GM18907 (cell line): ENCODE results near the gene MTCL1.

Experiments used
- ATAC-seq: cut with Tn5 transposase; IDR thresholded peaks from one replicate; pipeline ENCODE4 v1.9.1; 2021; ENCODE audit warnings: mild to moderate bottlenecking, moderate library complexity; ENCODE audit not compliant: unreplicated experiment

MTCL1 gene

GRCh38 chr18:8806100-8806797 is 100.9 kb downstream of the MTCL1 start:
- no peak for ATAC-seq

- no peak for ATAC-seq
Measured at GRCh38 chr18:8806798-8807487, 101.6 kb downstream of the MTCL1 start.

- ATAC-seq: no peak
Measured at GRCh38 chr18:8807488-8807805, 102.1 kb downstream of the MTCL1 start.

- no peak for ATAC-seq
Measured at GRCh38 chr18:8808001-8808400, 102.6 kb downstream of the MTCL1 start.

GRCh38 chr18:8809514-8809913 is 104.2 kb downstream of the MTCL1 start:
- no peak for ATAC-seq

DNA sequence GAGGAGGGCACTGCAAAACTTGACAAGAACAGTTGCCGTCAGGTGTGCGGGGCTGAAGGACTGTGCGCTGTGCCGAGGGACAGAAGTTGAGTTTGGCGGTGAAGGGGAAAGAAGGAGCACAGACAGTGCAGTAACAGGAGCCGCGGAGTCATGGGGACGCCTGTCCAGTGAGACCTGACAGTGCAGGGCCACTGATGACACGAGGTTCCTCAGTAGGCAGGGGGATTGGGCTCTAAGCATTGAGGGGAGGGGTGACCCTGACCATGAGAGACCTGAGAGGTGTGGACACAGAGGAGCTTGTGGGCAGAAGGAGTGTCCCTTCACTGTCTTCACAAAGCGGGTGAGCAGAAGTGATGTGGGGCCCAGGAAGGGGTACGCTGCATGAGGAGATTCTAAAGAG is 104.8 kb downstream of the MTCL1 start:
- no peak for ATAC-seq

GRCh38 chr18:8811115-8811514 is 105.8 kb downstream of the MTCL1 start:
- ATAC-seq: no peak

DNA sequence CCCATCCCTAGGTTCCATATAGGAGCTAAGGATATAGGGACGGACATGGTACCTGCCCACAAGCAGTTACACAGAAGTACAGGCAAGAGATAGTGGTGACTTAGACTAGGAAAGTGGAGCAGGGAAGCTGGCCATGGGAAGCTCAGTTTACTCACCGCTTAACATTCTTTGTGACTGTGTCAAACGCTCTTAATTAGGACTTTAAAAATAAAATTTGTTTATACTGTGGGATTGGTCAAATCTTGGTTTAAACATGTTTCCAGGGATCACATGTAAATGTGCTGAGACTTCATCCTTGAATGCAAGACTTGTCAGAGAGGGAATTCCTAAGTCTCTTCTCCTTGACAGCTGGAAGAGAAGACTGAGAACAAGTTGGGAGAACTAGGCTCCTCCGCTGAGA is 107.3 kb downstream of the MTCL1 start:
- no peak for ATAC-seq

GRCh38 chr18:8813611-8814010 is 108.3 kb downstream of the MTCL1 start:
- ATAC-seq: no peak

GRCh38 chr18:8814206-8814605 is 108.8 kb downstream of the MTCL1 start:
- ATAC-seq: no peak

DNA sequence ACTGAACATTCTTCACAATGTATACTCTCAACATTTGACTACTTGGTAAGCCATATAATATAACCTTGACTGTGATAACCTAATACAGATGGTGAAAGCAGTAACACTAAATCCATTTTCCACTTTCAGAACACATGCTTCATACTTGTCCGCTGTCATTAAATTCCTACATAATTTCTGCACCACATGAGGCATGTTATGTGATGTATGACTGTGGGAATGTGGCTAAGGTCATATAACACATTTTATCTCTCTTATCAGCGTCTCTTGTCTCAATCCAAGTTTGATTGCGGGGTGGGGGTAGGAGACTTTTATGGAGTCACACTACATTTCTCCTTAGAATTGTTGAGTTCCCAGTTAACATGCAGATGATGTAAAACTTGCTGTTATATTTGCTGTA is 110.9 kb downstream of the MTCL1 start:
- no peak for ATAC-seq

DNA sequence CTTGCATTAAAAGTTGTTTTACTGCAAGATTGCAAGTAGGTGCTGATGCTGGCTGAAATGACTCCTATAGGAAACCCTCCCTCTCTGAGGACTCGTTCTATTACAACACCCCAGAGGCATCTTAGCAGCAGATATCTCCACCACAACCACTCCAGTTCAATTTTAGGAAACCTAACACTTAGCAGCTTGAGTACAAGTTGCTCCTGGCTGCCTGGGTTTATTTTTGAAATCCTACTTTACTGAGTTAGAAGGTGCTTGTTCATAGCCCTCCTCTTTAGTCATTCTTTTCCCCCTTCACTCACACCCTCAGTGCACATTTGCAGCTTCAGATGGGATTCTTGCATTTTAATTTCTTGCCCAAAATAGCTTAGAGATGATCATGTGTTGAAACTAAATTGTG is 111.5 kb downstream of the MTCL1 start:
- no peak for ATAC-seq

DNA sequence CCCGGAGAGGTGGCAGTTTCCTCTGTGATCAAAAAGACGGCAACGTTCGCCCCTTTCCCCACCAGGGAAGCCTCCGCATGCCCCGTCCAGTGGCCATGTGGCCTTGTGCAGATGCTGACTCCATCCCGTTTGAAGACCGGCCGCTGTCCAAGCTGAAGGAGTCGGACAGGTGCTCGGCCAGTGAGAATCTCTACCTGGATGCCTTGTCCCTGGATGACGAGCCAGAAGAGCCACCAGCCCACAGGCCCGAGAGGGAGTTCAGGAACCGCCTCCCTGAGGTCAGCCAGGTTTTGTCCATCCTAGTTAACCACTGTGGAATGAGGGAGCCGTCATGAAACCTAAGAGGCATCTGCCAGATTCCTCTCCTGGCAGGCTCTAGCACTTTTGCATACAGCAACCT is 113.6 kb downstream of the MTCL1 start:
- no peak for ATAC-seq

- ATAC-seq: no peak
Measured at GRCh38 chr18:8820396-8821082, 115.2 kb downstream of the MTCL1 start.

GRCh38 chr18:8821083-8821465 is 115.7 kb downstream of the MTCL1 start:
- no peak for ATAC-seq

- no peak for ATAC-seq
Measured at GRCh38 chr18:8821531-8821930, 116.2 kb downstream of the MTCL1 start.

DNA sequence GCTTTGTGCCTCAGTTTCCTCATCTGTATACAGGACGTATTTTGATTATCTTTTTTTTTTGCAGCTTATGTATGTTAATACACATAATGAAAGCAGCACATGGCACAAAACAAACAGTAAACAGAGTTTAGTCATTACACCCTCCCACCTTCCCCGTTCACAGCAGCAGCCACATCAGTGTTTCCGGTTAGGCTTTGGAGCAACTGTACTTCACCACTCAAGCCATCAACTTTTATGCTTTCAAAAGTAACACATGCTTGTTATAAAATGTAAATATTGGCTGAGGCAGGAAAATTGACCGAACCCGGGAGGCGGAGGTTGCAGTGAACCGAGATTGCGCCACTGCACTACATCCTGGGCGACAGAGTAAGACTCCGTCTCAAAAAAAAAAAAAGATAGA is 117.3 kb downstream of the MTCL1 start:
- no peak for ATAC-seq

DNA sequence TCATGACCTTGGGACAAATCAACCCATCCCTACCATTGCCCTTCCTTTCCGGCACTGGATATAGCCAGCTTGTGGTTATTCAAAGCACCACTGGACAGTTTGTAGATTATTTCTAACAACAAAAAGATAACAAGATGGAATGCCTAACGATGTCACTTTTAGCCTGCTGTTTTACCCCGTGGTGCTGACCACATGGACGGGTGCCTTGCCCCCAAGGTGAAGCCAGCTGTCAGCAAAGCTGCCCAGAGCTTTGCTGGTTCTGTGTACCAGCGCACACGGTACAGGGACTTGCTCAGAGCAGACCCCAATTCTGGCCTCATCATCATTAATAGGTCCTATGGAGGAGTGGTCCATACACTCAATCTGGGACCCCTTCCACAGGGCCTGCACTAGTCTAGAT is 118.2 kb downstream of the MTCL1 start:
- no peak for ATAC-seq

- no peak for ATAC-seq
Measured at GRCh38 chr18:8824846-8825245, 119.5 kb downstream of the MTCL1 start.

GRCh38 chr18:8825273-8825672 is 119.9 kb downstream of the MTCL1 start:
- no peak for ATAC-seq

DNA sequence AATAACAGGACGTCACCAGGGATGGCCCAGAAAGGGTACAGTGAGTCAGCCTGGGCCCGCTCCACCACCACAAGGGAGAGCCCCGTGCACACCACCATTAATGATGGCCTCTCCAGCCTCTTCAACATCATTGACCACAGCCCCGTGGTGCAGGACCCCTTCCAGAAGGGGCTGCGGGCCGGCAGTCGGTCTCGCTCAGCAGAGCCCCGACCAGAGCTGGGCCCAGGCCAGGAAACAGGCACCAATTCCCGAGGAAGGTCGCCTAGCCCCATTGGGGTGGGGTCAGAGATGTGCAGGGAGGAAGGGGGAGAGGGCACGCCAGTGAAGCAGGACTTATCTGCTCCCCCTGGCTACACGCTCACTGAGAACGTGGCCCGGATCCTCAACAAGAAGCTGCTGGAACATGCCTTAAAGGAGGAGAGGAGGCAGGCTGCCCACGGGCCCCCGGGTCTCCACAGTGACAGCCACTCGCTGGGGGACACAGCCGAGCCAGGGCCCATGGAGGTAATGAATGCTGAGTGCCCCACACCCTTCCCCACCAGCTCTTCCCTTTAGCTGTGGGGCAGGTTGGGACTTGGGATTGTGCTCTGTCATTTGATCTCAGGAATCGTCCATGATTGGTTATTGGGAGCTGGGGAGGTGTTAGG is 120.5 kb downstream of the MTCL1 start:
- ATAC-seq: no peak

- no peak for ATAC-seq
Measured at GRCh38 chr18:8826514-8826913, 121.2 kb downstream of the MTCL1 start.
